Tibial artery (tissue), 4 donors: Measurements from ENCODE around the gene PMP22.

ENCODE experiments used
- DNase-seq, 2 donors: peaks; one replicate each; pipeline ENCODE4 v3.0.0-alpha.2; 2019
- H3K27ac ChIP-seq, 2 donors: fragments of 200-600 bp; sonication (generic) in 1 of 2; 1 replicate in 1 of 2; 2 replicates in 1 of 2; pipeline ENCODE4 v1.5.1; 2018 to 2019; ENCODE audit warnings: mild to moderate bottlenecking in 1 of 2
- H3K27me3 ChIP-seq, 2 donors: fragments of 200-600 bp; sonication (generic) in 1 of 2; one replicate each; pipeline versions ENCODE4 v1.5.1 to v1.6.0; 2016 to 2019
- H3K36me3 ChIP-seq, 3 donors: fragments of 200-600 bp; sonication (generic) in 2 of 3; one replicate each; pipeline ENCODE4 v1.5.1; 2016 to 2019; ENCODE audit warnings: mild to moderate bottlenecking in 2 of 3
- H3K4me1 ChIP-seq, 4 donors: fragments of 200-600 bp; sonication (generic) in 2 of 4; 1 replicate in 3 of 4; 2 replicates in 1 of 4; pipeline ENCODE4 v1.5.1; 2016 to 2019
- H3K4me3 ChIP-seq, 2 donors: fragments of 200-600 bp; sonication (generic) in 1 of 2; 1 replicate in 1 of 2; 2 replicates in 1 of 2; pipeline ENCODE4 v1.5.1; 2018 to 2019; ENCODE audit warnings: mild to moderate bottlenecking in 2 of 2
- H3K9me3 ChIP-seq, 3 donors: fragments of 200-600 bp; sonication (generic) in 1 of 3; one replicate each; pipeline ENCODE4 v1.5.1; 2016 to 2019
- intact Hi-C: fragments of 100-400 bp; cut with DNase I; formaldehyde crosslinking; loops from one replicate; pipeline ENCODE4 v1.15.0; 2023; ENCODE audit warnings: low total_unique reads
- TF ChIP-seq, protein P1 (sequence below), 2 experiments: fragments of 200-600 bp in 1 of 2; fragments of 450-650 bp in 1 of 2; IDR thresholded peaks; one replicate each; pipeline ENCODE4 v1.5.1; 2017 to 2019; ENCODE audit warnings: antibody characterized with exemption in 2 of 2, mild to moderate bottlenecking in 1 of 2, moderate library complexity in 1 of 2

PMP22 gene

DNA sequence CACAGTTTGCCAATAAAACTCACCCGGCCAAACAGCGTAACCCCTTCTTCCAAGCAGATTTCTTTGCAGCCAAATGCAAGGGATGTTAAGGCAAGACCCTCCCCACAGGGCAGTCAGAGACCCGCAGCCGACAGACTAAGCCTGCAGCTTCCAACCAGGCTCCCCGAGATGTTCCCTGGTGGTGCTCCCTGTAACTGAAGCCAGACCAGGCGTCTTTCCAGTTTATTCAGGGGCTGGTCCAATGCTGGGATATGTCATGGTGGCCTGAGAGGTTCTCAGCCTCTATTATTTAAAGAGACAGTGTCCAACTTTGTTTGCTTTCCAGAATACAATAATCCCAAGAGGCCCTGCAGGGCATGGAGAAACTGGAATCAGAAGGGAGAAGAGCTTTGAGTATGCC is at the start of gene PMP22:
Gene PMP22, minus strand, starts transcription at position 196 of the 400 bp plus-strand sequence. CDS start 4,599 bp downstream, outside the sequence.
- H3K27ac ChIP-seq = peak within 1 kb of the TSS in 1 of 2 donors; percentile 99

DNA sequence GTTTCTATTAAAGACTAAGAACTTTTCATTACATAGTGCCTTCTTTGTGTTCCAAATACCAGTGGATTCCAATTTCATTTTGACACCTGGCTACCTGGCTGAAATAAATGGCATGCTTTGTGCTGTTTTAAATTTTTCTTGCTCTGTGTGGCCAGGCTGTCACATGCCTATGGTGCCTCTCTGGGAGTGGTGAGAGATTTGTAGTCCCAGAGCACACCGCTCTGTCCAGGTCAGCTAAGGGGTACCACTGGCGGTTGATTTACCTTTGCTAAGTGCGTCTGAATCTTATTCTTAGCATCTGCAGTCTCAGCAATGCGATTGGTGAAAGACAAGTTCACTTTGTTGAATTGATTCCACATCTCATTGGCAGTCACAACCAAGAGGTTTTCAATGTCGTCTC is 46.9 kb upstream of the PMP22 start:
- H3K9me3 ChIP-seq = no peaks in the 10 kb centered on the region
- TF ChIP-seq, protein P1, sequence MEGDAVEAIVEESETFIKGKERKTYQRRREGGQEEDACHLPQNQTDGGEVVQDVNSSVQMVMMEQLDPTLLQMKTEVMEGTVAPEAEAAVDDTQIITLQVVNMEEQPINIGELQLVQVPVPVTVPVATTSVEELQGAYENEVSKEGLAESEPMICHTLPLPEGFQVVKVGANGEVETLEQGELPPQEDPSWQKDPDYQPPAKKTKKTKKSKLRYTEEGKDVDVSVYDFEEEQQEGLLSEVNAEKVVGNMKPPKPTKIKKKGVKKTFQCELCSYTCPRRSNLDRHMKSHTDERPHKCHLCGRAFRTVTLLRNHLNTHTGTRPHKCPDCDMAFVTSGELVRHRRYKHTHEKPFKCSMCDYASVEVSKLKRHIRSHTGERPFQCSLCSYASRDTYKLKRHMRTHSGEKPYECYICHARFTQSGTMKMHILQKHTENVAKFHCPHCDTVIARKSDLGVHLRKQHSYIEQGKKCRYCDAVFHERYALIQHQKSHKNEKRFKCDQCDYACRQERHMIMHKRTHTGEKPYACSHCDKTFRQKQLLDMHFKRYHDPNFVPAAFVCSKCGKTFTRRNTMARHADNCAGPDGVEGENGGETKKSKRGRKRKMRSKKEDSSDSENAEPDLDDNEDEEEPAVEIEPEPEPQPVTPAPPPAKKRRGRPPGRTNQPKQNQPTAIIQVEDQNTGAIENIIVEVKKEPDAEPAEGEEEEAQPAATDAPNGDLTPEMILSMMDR (IDR thresholded peaks at IDR 0.05) = no peak
- H3K36me3 ChIP-seq = no peaks in the 10 kb centered on the region
- H3K4me1 ChIP-seq = no peaks in the 10 kb centered on the region
- H3K27ac ChIP-seq = no peak overlapping the region
- DNase-seq = no peak
- H3K4me3 ChIP-seq = no peak overlapping the region
- intact Hi-C loops = no loop called here
- H3K27me3 ChIP-seq = no peaks in the 10 kb centered on the region

More for the DNA sequence above, at the start of gene PMP22:
- peak in 1 of 2 donors; percentile 72 for DNase-seq
- no peaks in the 10 kb centered on the region for H3K36me3 ChIP-seq
- intact Hi-C loops = no loop called here
- peaks cover 0 to 10% (median 3%) of the 10 kb centered on the region in 4 donors for H3K4me1 ChIP-seq
- peak within 1 kb of the TSS; percentile 74 to 88 for H3K4me3 ChIP-seq
- H3K9me3 ChIP-seq = no peaks in the 10 kb centered on the region
- H3K27me3 ChIP-seq = no peaks in the 10 kb centered on the region
- TF ChIP-seq, protein P1 (IDR thresholded peaks at IDR 0.05) = peak in 1 of 2 experiments; percentile 14

DNA sequence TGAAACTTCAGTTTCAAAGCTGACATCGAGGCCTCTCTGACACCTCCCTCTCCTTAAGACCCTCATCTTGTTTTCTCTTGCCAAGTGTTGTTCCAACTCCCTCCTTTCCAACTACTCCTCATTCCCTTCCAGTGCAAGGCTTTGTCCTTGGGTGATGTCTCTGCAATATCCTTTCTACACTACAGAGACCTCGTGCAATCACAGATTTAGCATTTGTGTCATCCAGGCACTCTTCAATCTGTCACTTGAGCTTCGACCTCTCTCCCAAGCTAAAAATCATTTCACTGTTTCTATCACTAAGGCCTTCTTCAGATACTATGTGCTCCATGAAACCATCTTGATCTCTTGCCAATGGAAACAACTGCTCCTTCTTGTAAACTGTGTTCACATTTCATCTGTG is 44.7 kb upstream of the PMP22 start:
- no peak overlapping the region for H3K27ac ChIP-seq
- H3K9me3 ChIP-seq = no peaks in the 10 kb centered on the region
- no peak overlapping the region for H3K4me3 ChIP-seq
- H3K27me3 ChIP-seq = no peaks in the 10 kb centered on the region
- no peak for DNase-seq
- intact Hi-C loops = no loop called here
- TF ChIP-seq, protein P1 (IDR thresholded peaks at IDR 0.05) = no peak
- H3K4me1 ChIP-seq = peaks cover 0 to 3% (median 1%) of the 10 kb centered on the region in 4 donors
- H3K36me3 ChIP-seq = no peaks in the 10 kb centered on the region

GRCh38 chr17:15309236-15309635 is 44.1 kb upstream of the PMP22 start:
- TF ChIP-seq, protein P1 (IDR thresholded peaks at IDR 0.05) = no peak
- intact Hi-C loops = no loop called here

GRCh38 chr17:15308758-15309157 is 43.6 kb upstream of the PMP22 start:
- Histone ChIP-seq H3K4me3 (no peak overlapping the region), H3K27me3 (no peaks in the 10 kb centered on the region), H3K4me1 (peaks cover 0 to 3% (median 1%) of the 10 kb centered on the region in 4 donors), H3K9me3 (no peaks in the 10 kb centered on the region), H3K36me3 (no peaks in the 10 kb centered on the region), H3K27ac (no peak overlapping the region)
- no peak for DNase-seq
- TF ChIP-seq, protein P1 (IDR thresholded peaks at IDR 0.05) = no peak
- intact Hi-C loops = no loop called here

More at GRCh38 chr17:15309236-15309635, 44.1 kb upstream of the PMP22 start:
- Histone ChIP-seq H3K4me3 (no peak overlapping the region), H3K9me3 (no peaks in the 10 kb centered on the region), H3K36me3 (no peaks in the 10 kb centered on the region), H3K27me3 (no peaks in the 10 kb centered on the region), H3K27ac (no peak overlapping the region), H3K4me1 (peaks cover 0 to 3% (median 1%) of the 10 kb centered on the region in 4 donors)
- no peak for DNase-seq

DNA sequence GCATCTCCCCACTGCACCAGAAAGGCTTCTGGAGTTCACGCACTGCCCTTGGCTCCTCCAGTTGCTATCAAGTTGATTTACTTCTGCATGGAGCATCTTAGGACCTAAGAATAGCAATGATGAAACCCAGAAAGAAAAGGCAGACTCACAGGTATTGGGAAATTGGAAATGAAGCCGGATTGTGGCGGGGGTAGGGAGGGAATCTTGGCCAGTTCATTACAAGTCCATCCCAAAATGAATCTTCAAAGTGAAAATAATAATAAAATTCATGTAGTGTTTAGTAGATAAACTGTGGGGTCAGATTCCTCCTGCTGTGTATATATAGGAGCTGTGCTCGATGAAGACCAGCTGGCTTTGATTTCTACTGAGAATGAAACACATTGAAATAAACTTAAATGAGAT is 42.6 kb upstream of the PMP22 start:
- Histone ChIP-seq H3K9me3 (no peaks in the 10 kb centered on the region), H3K27ac (no peak overlapping the region), H3K36me3 (no peaks in the 10 kb centered on the region), H3K27me3 (no peaks in the 10 kb centered on the region), H3K4me1 (peaks cover 0 to 3% (median 1%) of the 10 kb centered on the region in 4 donors), H3K4me3 (no peak overlapping the region)
- intact Hi-C loops = no loop called here
- TF ChIP-seq, protein P1 (IDR thresholded peaks at IDR 0.05) = no peak
- no peak for DNase-seq
